Tongue (tissue), 1 donor: Measurements from ENCODE around the gene MCF2L. TPM values are rescaled to one million over a fixed set of nuclear protein-coding genes. Genes with fewer than 3 reads are reported as not detected.

ENCODE experiments used
- total RNA-seq: library from RNA; depleted of rRNA; stranded (reverse); fragments of >200 nt; gene quantifications from one replicate; pipeline ENCODE4 v1.2.3, GENCODE V29; 2014

MCF2L gene
- total RNA-seq, 1 donor from 2014 or later: 60.7 TPM

Other genes starting within 250 kb of the MCF2L start
- 1.6 TPM for gene F7, start 136.6 kb downstream of the MCF2L start, total RNA-seq
- 21.4 TPM for gene F10, start 153.6 kb downstream of the MCF2L start, total RNA-seq
- gene PROZ, start 189.4 kb downstream of the MCF2L start, total RNA-seq: not detected
- 55.2 TPM for gene PCID2, start 239.5 kb downstream of the MCF2L start, total RNA-seq
- 198 TPM for gene CUL4A, start 240.4 kb downstream of the MCF2L start, total RNA-seq